K562 (cell line): ENCODE data around the gene FIG4. TPM values are rescaled to one million over a fixed set of nuclear protein-coding genes. Genes with fewer than 3 reads are reported as not detected.

Experiments
- ATAC-seq: fragments of 200-7000 bp; cut with Tn5 transposase; 3 replicates; pipeline ENCODE4 v1.9.1; 2020; ENCODE audit warnings: moderate library complexity
- BruUV-seq: library from RNA; stranded (reverse); fragments of 400-500 nt; replicated peaks from 2 replicates; lab custom pipeline; 2021; lab: Mats Ljungman, UMichigan
- CTCF ChIA-PET: fragments of 300-600 bp; formaldehyde crosslinking; extraction: SDS; loops from one replicate; lab custom pipeline; 2021; ENCODE audit warnings: low intra/inter-chr PET ratio; lab: Yijun Ruan, JAX
- POLR2A ChIA-PET: fragments of 300-600, 350-650 bp; sonication (Branson Sonifier 250); formaldehyde crosslinking; extraction: SDS; loops from one replicate; lab custom pipeline; 2021; ENCODE audit warnings: antibody characterized with exemption, inconsistent platforms; lab: Yijun Ruan, JAX
- DNase-seq, 4 experiments: peaks; one replicate each; pipeline versions ENCODE4 v3.0.0 to v3.0.0-alpha.2; 2011 to 2018; ENCODE audit warnings: low spot score in 3 of 4, mixed read lengths in 3 of 4; ENCODE audit errors: extremely low read depth in 1 of 4
- FAIRE-seq: peaks from 2 replicates; lab custom pipeline; 2011; peaks lifted over from hg19 to GRCh38; lab: Jason Lieb, UNC
- H2AFZ ChIP-seq: 2 replicates; pipeline ENCODE4 v1.6.0; 2011; ENCODE audit warnings: low read depth, low read length, control low read depth, inconsistent platforms
- H3K27ac ChIP-seq: fragments of 200-600 bp; 3 replicates; pipeline ENCODE4 v1.8.0; 2011; ENCODE audit warnings: low read depth, mild to moderate bottlenecking, control low read depth, inconsistent platforms, low read length, moderate library complexity, mixed read lengths; ENCODE audit errors: extremely low read depth
- H3K27me3 ChIP-seq, 2 experiments: fragments of 300-600 bp in 1 of 2; 2 replicates in 1 of 2; 3 replicates in 1 of 2; pipeline versions ENCODE4 v1.6.0 to v1.8.0; 2011; ENCODE audit warnings: inconsistent platforms in 2 of 2, low read length in 2 of 2, mild to moderate bottlenecking in 1 of 2, mixed read lengths in 1 of 2, moderate library complexity in 1 of 2; ENCODE audit not compliant: control insufficient read depth in 2 of 2, insufficient read depth in 2 of 2
- H3K36me3 ChIP-seq: fragments of 300-600 bp; 3 replicates; pipeline ENCODE4 v1.8.0; 2011; ENCODE audit warnings: mild to moderate bottlenecking, low read length, inconsistent platforms; ENCODE audit not compliant: control insufficient read depth, insufficient read depth
- H3K4me1 ChIP-seq, 2 experiments: fragments of 200-600 bp in 1 of 2; replicated peaks in 1 of 2; 2 replicates in 1 of 2; 3 replicates in 1 of 2; pipeline versions ENCODE4 v1.5.1 to v1.8.0; 2011; ENCODE audit warnings: inconsistent platforms in 2 of 2, low read length in 2 of 2, mild to moderate bottlenecking in 1 of 2, mixed read lengths in 1 of 2, moderate library complexity in 1 of 2; ENCODE audit not compliant: control insufficient read depth in 2 of 2, insufficient read depth in 2 of 2
- H3K4me2 ChIP-seq: 2 replicates; pipeline ENCODE4 v1.6.1; 2011; ENCODE audit warnings: low read length, control low read depth, inconsistent platforms, mixed read lengths; ENCODE audit not compliant: insufficient read depth
- H3K4me3 ChIP-seq: fragments of 200-600 bp; sonication (generic), shearing (Covaris generic); 2 replicates; pipeline ENCODE4 v1.5.1; 2016; ENCODE audit warnings: control low read depth, inconsistent platforms
- H3K79me2 ChIP-seq: fragments of 200-600 bp; 3 replicates; pipeline ENCODE4 v1.8.0; 2011; ENCODE audit warnings: low read length, inconsistent platforms; ENCODE audit not compliant: control insufficient read depth, insufficient read depth
- H3K9ac ChIP-seq, 2 experiments: 2 replicates each; pipeline versions ENCODE4 v1.6.0 to v1.6.1; 2011; ENCODE audit warnings: low read depth in 2 of 2, low read length in 2 of 2, control low read depth in 1 of 2, inconsistent platforms in 1 of 2, mild to moderate bottlenecking in 1 of 2, mixed read lengths in 1 of 2; ENCODE audit not compliant: insufficient read depth in 1 of 2
- H3K9me1 ChIP-seq: one replicate; pipeline ENCODE4 v1.6.0; 2011; ENCODE audit warnings: inconsistent platforms, mild to moderate bottlenecking, low read length, moderate library complexity; ENCODE audit not compliant: control insufficient read depth, insufficient read depth
- H3K9me3 ChIP-seq: replicated peaks from 2 replicates; pipeline ENCODE4 v1.5.1; 2011; ENCODE audit warnings: low read depth, low read length, inconsistent platforms; ENCODE audit not compliant: control insufficient read depth, insufficient read depth
- H4K20me1 ChIP-seq: replicated peaks from 2 replicates; pipeline ENCODE4 v1.6.1; 2011; ENCODE audit warnings: low read length, inconsistent platforms, mixed read lengths; ENCODE audit not compliant: control insufficient read depth, insufficient read depth
- CBFB ChIP-seq: sonication (generic); formaldehyde crosslinking; IDR thresholded peaks from 2 replicates; pipeline ENCODE4 v1.4.0; 2020; ENCODE audit warnings: mild to moderate bottlenecking, missing genetic modification reagents
- CREB1 ChIP-seq, 2 experiments: sonication (generic) in 1 of 2; formaldehyde crosslinking in 1 of 2; IDR thresholded peaks; 2 replicates each; pipeline versions ENCODE4 v1.6.1 to v1.8.0; 2012 to 2022; ENCODE audit warnings: inconsistent platforms in 1 of 2, mild to moderate bottlenecking in 1 of 2, missing genetic modification reagents in 1 of 2, moderate library complexity in 1 of 2
- EGR1 ChIP-seq: fragments of 450-650 bp; conservative IDR thresholded peaks from 2 replicates; pipeline ENCODE4 v1.6.1; 2017; ENCODE audit warnings: mild to moderate bottlenecking
- ERF ChIP-seq: fragments of 450-650 bp; formaldehyde crosslinking; IDR thresholded peaks from 2 replicates; pipeline ENCODE4 v1.4.0; 2020; ENCODE audit warnings: mild to moderate bottlenecking, mixed read lengths
- HEY1 ChIP-seq: fragments of 250-450 bp; sonication (Bioruptor Pico); IDR thresholded peaks from 2 replicates; pipeline ENCODE4 v1.5.0; 2020; ENCODE audit warnings: mild to moderate bottlenecking, moderate library complexity, borderline replicate concordance
- KLF6 ChIP-seq: fragments of 250-450 bp; sonication (Bioruptor Pico); IDR thresholded peaks from 2 replicates; pipeline ENCODE4 v1.4.0; 2020; ENCODE audit warnings: mild to moderate bottlenecking, moderate library complexity, borderline replicate concordance
- MAZ ChIP-seq, 2 experiments: fragments of 450-650 bp in 1 of 2; sonication (generic) in 1 of 2; formaldehyde crosslinking; IDR thresholded peaks in 1 of 2; conservative IDR thresholded peaks in 1 of 2; 2 replicates each; pipeline versions ENCODE4 v1.4.0 to v1.5.0; 2020; ENCODE audit warnings: mild to moderate bottlenecking in 1 of 2, missing genetic modification reagents in 1 of 2
- RAD21 ChIP-seq, 2 experiments: fragments of 250-450 bp in 1 of 2; fragments of 450-650 bp in 1 of 2; sonication (Bioruptor Pico) in 1 of 2; formaldehyde crosslinking in 1 of 2; IDR thresholded peaks in 1 of 2; conservative IDR thresholded peaks in 1 of 2; 2 replicates each; pipeline versions ENCODE4 v1.4.0 to v1.8.0; 2020 to 2022; ENCODE audit warnings: mild to moderate bottlenecking in 2 of 2, moderate library complexity in 1 of 2
- RCOR1 ChIP-seq, 2 experiments: IDR thresholded peaks; 2 replicates each; pipeline ENCODE4 v1.6.1; 2012; ENCODE audit warnings: low read depth in 2 of 2, low read length in 2 of 2, borderline replicate concordance in 1 of 2, improper control_type of control experiment in 1 of 2
- STAT5B ChIP-seq: fragments of 250-450 bp; sonication (Bioruptor Pico); IDR thresholded peaks from 2 replicates; pipeline ENCODE4 v1.8.0; 2021; ENCODE audit warnings: mild to moderate bottlenecking, inconsistent platforms
- TCF15 ChIP-seq: fragments of 250-450 bp; sonication (Bioruptor Pico); IDR thresholded peaks from 2 replicates; pipeline ENCODE4 v1.8.0; 2022; ENCODE audit warnings: moderate library complexity, mild to moderate bottlenecking, inconsistent platforms
- ZNF197 ChIP-seq: fragments of 200-800 bp; sonication (Bioruptor generic); IDR thresholded peaks from 2 replicates; pipeline ENCODE4 v1.6.1; 2016; ENCODE audit warnings: low read depth, missing genetic modification characterization, missing compliant biosample characterization
- ZNF232 ChIP-seq: sonication (generic); formaldehyde crosslinking; IDR thresholded peaks from 2 replicates; pipeline ENCODE4 v1.8.0; 2022; ENCODE audit warnings: mild to moderate bottlenecking, missing genetic modification reagents
- WGBS: fragments of 100-300 bp; shearing (Covaris generic); methylation state at CpG from one replicate; pipeline ENCODE4 v1.1.6; 2016; ENCODE audit warnings: low coverage, mixed read lengths; ENCODE audit not compliant: insufficient coverage; ENCODE audit errors: missing lambda C conversion rate; 5-methylcytosine and 5-hydroxymethylcytosine counted together
- in situ Hi-C: fragments of 300-500 bp; cut with MboI; formaldehyde crosslinking; loops from 4 replicates; pipeline ENCODE4 v1.15.0; 2018; ENCODE audit warnings: inconsistent platforms, mixed read lengths
- intact Hi-C: fragments of 100-400 bp; cut with micrococcal nuclease; formaldehyde crosslinking; loops from 2 replicates; pipeline ENCODE4 v1.14.2; 2022
- polyA plus RNA-seq, 8 experiments: library from polyadenylated mRNA; depleted of rRNA in 4 of 8; stranded (reverse) in 5 of 8; unstranded in 3 of 8; fragments of >200 nt; fragmentation: Nextera tagmentation in 2 of 8; fragmentation: Illumina TruSeq in 1 of 8; extraction: Ambion mirVana in 2 of 8; extraction: Trizol in 1 of 8; gene quantifications; 2 replicates each; pipeline versions ENCODE4 v1.2.1 to v1.2.3, GENCODE V29; 2011 to 2014; ENCODE audit warnings: inconsistent platforms in 1 of 8, missing spikeins in 1 of 8
- total RNA-seq, 7 experiments: library from RNA; depleted of rRNA in 6 of 7; stranded (reverse); fragments of >200 nt in 6 of 7; fragmentation: Illumina TruSeq in 2 of 7; extraction: Trizol in 2 of 7; gene quantifications; 2 replicates each; pipeline versions ENCODE4 v1.2.1 to v1.2.3, GENCODE V29; 2011 to 2021; ENCODE audit warnings: low replicate concordance in 1 of 7

FIG4 gene
- total and polyA plus RNA-seq, 9 of the 15 experiments (the other 6 are each of a cell fraction or from before 2014, with no cell fraction given): 1.5 to 6.8 (median 4.3) TPM

- intact Hi-C loops (no loop called here), in situ Hi-C loops (no loop called here)
- Histone ChIP-seq H3K36me3 (no peaks in the 10 kb centered on the region), H3K9me1 (no peaks in the 10 kb centered on the region), H3K9ac (no peak overlapping the region), H4K20me1 (no peaks in the 10 kb centered on the region), H3K27me3 (peaks cover 0 to 12% of the 10 kb centered on the region in 2 experiments; a peak in 2 of 5 replicates), H3K9me3 (no peaks in the 10 kb centered on the region), H3K27ac (no peak overlapping the region), H3K4me3 (no peak overlapping the region), H3K79me2 (no peaks in the 10 kb centered on the region), H2AFZ (no peak overlapping the region), H3K4me1 (no peaks in the 10 kb centered on the region), H3K4me2 (no peak overlapping the region)
- DNase-seq: peak in 2 of 4 experiments; percentile 13 to 16
- no TSS peak for BruUV-seq
- no peak for TF ChIP-seq CBFB (CRISPR knock-in tag)
- TF ChIP-seq CREB1 (IDR thresholded peaks at IDR 0.05): no peak
- TF ChIP-seq CREB1 (CRISPR knock-in tag; IDR thresholded peaks at IDR 0.05): no peak
- no peak for TF ChIP-seq TCF15 (CRISPR knock-in tag)
- TF ChIP-seq RAD21 (CRISPR knock-in tag; conservative IDR thresholded peaks at IDR 0.05 in 1 of 2, IDR thresholded peaks at IDR 0.05 in 1 of 2): peak in 1 of 2 experiments; percentile 21; a peak in 1 of 4 replicates
- no peak for TF ChIP-seq ZNF197 (CRISPR knock-in tag)
- TF ChIP-seq KLF6 (CRISPR knock-in tag): peak; percentile 91; the same call in 1 of the 2 replicates
- no peak for TF ChIP-seq STAT5B (CRISPR knock-in tag)
- no peak for TF ChIP-seq ZNF232 (CRISPR knock-in tag)
- no peak for TF ChIP-seq RCOR1 (IDR thresholded peaks at IDR 0.05; ENCODE audit: borderline replicate concordance in 1 of 2, low read depth in 2 of 2, low read length in 2 of 2)
- no peak for TF ChIP-seq ERF (CRISPR knock-in tag)
- no peak for TF ChIP-seq HEY1 (CRISPR knock-in tag)
- TF ChIP-seq EGR1: 0 out of 2 replicates have a peak, but pooled peaks have one; percentile 6
- TF ChIP-seq MAZ (CRISPR knock-in tag; conservative IDR thresholded peaks at IDR 0.05 in 1 of 2, IDR thresholded peaks at IDR 0.05 in 1 of 2): no peak
- 10% methylated on average over 12 of the region's 12 CpGs for WGBS
- POLR2A ChIA-PET: interaction anchor here (0.6 kb wide), 2 partner anchors 8 to 66 kb away, joined by 3 read pairs; no protein-coding TSS in a partner anchor
- CTCF ChIA-PET: interaction anchor here (1.0 kb wide), 1 partner anchor 11 kb away, joined by 3 read pairs; no protein-coding TSS in a partner anchor
- ATAC-seq: peak; percentile 75; the same call in 2 of the 3 replicates
- FAIRE-seq: no peak
Measured at GRCh38 chr6:109791301-109791700, 100.2 kb downstream of the FIG4 start.
